Smooth muscle cell of bladder (primary cell): ENCODE data around the gene TRIM69. TPM values are rescaled to one million over a fixed set of nuclear protein-coding genes. Genes with fewer than 3 reads are reported as not detected.

Experiments used
- total RNA-seq: library from RNA; depleted of rRNA; stranded (reverse); fragments of >200 nt; gene quantifications from 2 replicates; pipeline ENCODE4 v1.2.3, GENCODE V29; 2014

Gene TRIM69
- 10.8 and 14.4 TPM in 2 replicates for total RNA-seq

DNA sequence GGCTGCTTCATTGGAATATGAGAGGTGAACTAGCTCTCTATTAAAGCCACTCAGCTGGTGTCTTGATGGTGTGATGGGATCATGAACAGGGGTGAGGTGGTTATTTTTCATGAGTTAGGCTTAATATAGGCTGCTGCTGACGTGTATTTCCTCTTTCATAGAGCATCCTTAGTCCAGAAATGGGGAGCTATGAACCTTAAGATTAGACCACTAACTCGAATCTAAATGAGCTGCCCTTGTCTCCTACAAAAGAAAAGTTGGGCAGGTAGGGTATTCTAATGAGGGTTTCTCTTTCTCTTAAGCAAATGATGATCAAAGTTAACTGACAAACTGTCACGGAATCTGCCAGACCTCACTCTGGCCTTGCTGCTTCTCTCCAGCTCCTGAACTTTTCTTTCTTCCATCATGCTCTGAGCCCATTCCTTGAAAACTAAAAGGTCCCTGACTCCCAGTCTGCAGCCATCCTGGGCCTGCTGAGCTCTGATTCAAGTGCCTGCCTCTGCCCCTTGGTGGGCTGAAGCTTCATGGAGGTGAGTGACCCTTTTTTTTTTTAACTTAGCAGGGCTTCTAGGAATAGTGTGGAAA lies at the start of gene TRIM69:
TSS of gene TRIM69 (plus strand) at position 348 of the 585 bp plus-strand sequence. CDS start at position 525, 177 bp downstream.

DNA sequence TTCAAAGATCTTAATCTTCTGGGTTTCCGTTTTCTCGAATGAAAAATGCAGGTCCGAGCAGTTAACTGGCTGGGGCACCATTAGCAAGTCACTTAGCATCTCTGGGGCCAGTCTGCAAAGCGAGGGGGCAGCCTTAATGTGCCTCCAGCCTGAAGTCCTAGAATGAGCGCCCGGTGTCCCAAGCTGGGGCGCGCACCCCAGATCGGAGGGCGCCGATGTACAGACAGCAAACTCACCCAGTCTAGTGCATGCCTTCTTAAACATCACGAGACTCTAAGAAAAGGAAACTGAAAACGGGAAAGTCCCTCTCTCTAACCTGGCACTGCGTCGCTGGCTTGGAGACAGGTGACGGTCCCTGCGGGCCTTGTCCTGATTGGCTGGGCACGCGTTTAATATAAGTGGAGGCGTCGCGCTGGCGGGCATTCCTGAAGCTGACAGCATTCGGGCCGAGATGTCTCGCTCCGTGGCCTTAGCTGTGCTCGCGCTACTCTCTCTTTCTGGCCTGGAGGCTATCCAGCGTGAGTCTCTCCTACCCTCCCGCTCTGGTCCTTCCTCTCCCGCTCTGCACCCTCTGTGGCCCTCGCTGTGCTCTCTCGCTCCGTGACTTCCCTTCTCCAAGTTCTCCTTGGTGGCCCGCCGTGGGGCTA lies 25.1 kb upstream of the TRIM69 start, which contains the start of the genes B2M and PATL2:
TSS of gene B2M (plus strand) at position 422 of the 647 bp plus-strand sequence. CDS start at position 452, 30 bp downstream.
TSS of gene PATL2 (minus strand) at position 228 of the 647 bp plus-strand sequence. CDS start 34,833 bp downstream, outside the sequence.

Other genes with a start within 250 kb of the TRIM69 start
- gene EIF3J, start 199.4 kb upstream of the TRIM69 start, total RNA-seq = 24.7 and 30.6 TPM in 2 replicates
- 69.7 and 78.7 TPM in 2 replicates for gene SPG11, start 72.9 kb upstream of the TRIM69 start, total RNA-seq
- gene PATL2, start 25.2 kb upstream of the TRIM69 start, total RNA-seq = 0.28 and 0.43 TPM in 2 replicates
- gene B2M, start 25.0 kb upstream of the TRIM69 start, total RNA-seq = 1,270 and 1,721 TPM in 2 replicates
- gene TERB2, start 220.2 kb downstream of the TRIM69 start, total RNA-seq = not detected in 2 replicates